Right lobe of liver (tissue), 6 donors: ENCODE measurements around the gene PSMA5. TPM values are rescaled to one million over a fixed set of nuclear protein-coding genes. Genes with fewer than 3 reads are reported as not detected.
A peak's percentile ranks its signal among the peaks of the same experiment; 100 is the strongest.

Source experiments
- ATAC-seq, 4 donors: fragments of 200-7000 bp; cut with Tn5 transposase; one replicate each; pipeline ENCODE4 v1.9.1; 2020; ENCODE audit warnings: mild to moderate bottlenecking in 4 of 4, moderate library complexity in 4 of 4
- DNase-seq, 3 donors: peaks; one replicate each; pipeline ENCODE4 v3.0.0-alpha.2; 2020
- H3K27ac ChIP-seq, 3 donors: fragments of 200-600 bp; one replicate each; pipeline ENCODE4 v1.8.0; 2022
- H3K27me3 ChIP-seq, 2 donors: fragments of 200-600 bp; one replicate each; pipeline ENCODE4 v1.8.0; 2022
- H3K36me3 ChIP-seq, 4 donors: fragments of 200-600 bp; sonication (generic) in 1 of 4; one replicate each; pipeline versions ENCODE4 v1.5.1 to v1.8.0; 2017 to 2022; ENCODE audit warnings: control low read depth in 1 of 4
- H3K4me1 ChIP-seq, 4 donors: fragments of 200-600 bp; sonication (generic) in 1 of 4; one replicate each; pipeline versions ENCODE4 v1.5.1 to v1.8.0; 2017 to 2022; ENCODE audit warnings: control low read depth in 1 of 4
- H3K4me3 ChIP-seq, 3 donors: fragments of 200-600 bp; one replicate each; pipeline ENCODE4 v1.8.0; 2022
- H3K9me3 ChIP-seq, 4 donors: fragments of 200-600 bp; sonication (generic) in 1 of 4; one replicate each; pipeline versions ENCODE4 v1.5.1 to v1.8.0; 2017 to 2022; ENCODE audit warnings: control low read depth in 1 of 4
- POLR2A ChIP-seq: fragments of 450-650 bp; IDR thresholded peaks from one replicate; pipeline ENCODE4 v1.6.1; 2017; ENCODE audit warnings: antibody characterized with exemption, mild to moderate bottlenecking
- WGBS: methylation state at CpG from one replicate; pipeline ENCODE4 v1.1.6; 2018; ENCODE audit warnings: low coverage, low lambda C conversion rate; ENCODE audit not compliant: insufficient coverage; ENCODE audit errors: missing lambda C conversion rate; 5-methylcytosine and 5-hydroxymethylcytosine counted together
- intact Hi-C, 2 donors: fragments of 100-400 bp; cut with DNase I; formaldehyde crosslinking; loops; one replicate each; pipeline versions ENCODE4 v1.11.2 to v1.14.1; 2022
- total RNA-seq, 6 experiments: library from RNA; depleted of rRNA in 2 of 6; stranded (reverse); fragments of >200 nt in 2 of 6; fragmentation: NEBNext Ultra II Directional in 3 of 6; extraction: Animal tissue kit (Norgen Biotek cat#: 25700) in 3 of 6; gene quantifications; one replicate each; pipeline versions ENCODE4 v1.1.0 to v1.2.4, GENCODE V29; 2016 to 2023
- TF ChIP-seq, protein P1 (sequence below), 4 donors: fragments of 200-600 bp in 3 of 4; fragments of 450-650 bp in 1 of 4; IDR thresholded peaks; one replicate each; pipeline versions ENCODE4 v1.5.1 to v1.8.0; 2016 to 2022; ENCODE audit warnings: antibody characterized with exemption in 4 of 4, mild to moderate bottlenecking in 2 of 4
- donor health status: DM: no; HTN: yes; CAD: no.
- donor health status: DM: no; HTN: no; CAD: no.
- donor health status: DM: no; HTN: no; CAD: no.
- donor health status: DM: no; HTN: yes; CAD: no.
- donor health status: DM: no; HTN: yes; CAD: no.

Gene PSMA5
- total RNA-seq, 6 experiments from 2014 or later = 38.8 to 83.5 (median 61.1) TPM

GRCh38 chr1:109398343-109399225 lies 27.7 kb downstream of the PSMA5 start:
- Histone ChIP-seq H3K4me1 (peaks cover 0 to 26% (median 3%) of the 10 kb centered on the region in 4 donors), H3K27ac (peak overlapping the region in 1 of 3 donors; percentile 59), H3K4me3 (peak overlapping the region; percentile 39 to 62 (median 39)), H3K9me3 (no peaks in the 10 kb centered on the region), H3K27me3 (no peaks in the 10 kb centered on the region), H3K36me3 (peaks cover 0 to 26% (median 7%) of the 10 kb centered on the region in 4 donors)
- intact Hi-C loops = loop anchor here in 1 of 2 donors (5.0 kb wide), 1 partner anchor 136 kb away; no protein-coding TSS in a partner anchor
- 49% methylated on average over 18 of the region's 18 CpGs for WGBS
- ATAC-seq (peak in 1 of 4 donors; percentile 6), DNase-seq (no peak)
- TF ChIP-seq, protein P1, sequence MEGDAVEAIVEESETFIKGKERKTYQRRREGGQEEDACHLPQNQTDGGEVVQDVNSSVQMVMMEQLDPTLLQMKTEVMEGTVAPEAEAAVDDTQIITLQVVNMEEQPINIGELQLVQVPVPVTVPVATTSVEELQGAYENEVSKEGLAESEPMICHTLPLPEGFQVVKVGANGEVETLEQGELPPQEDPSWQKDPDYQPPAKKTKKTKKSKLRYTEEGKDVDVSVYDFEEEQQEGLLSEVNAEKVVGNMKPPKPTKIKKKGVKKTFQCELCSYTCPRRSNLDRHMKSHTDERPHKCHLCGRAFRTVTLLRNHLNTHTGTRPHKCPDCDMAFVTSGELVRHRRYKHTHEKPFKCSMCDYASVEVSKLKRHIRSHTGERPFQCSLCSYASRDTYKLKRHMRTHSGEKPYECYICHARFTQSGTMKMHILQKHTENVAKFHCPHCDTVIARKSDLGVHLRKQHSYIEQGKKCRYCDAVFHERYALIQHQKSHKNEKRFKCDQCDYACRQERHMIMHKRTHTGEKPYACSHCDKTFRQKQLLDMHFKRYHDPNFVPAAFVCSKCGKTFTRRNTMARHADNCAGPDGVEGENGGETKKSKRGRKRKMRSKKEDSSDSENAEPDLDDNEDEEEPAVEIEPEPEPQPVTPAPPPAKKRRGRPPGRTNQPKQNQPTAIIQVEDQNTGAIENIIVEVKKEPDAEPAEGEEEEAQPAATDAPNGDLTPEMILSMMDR (IDR thresholded peaks at IDR 0.05) = no peak
- TF ChIP-seq POLR2A = no peak

DNA sequence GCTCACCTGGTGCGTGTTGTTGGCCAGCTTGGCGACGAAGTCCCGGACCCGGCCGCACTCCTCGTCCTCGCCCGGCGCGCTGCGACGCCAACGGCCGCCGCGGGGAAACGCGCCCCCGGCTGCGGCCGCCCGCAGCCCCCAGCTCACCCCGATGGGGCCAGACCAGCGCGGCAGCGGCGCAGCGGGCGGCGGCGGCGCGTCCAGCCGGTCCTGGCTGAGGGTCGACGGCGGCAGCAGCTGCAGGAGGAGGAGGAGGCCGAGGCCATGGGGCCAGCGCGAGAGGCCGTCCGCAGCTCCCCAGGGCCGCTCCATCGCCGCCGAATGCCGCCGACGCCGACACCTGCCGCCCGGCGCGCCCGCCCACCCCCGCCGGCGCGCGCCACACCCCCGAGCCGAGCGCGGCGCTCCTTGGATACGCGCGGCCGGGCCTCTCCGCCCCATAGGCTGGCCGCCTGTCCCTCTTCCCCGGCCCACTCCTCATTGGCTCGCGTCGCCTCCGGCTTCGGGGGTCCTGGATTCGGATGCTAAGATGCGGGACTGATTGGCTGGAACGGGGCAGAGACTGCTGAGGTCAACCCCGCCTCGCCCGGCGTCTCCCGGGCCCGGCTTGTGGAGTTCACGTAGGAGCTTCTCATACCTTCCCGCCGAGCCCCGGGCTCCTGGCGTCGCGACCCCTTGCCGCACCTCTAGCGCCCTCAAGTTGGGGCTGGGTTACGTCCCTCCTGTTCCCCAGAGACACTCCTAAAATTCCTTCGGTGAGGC lies 28.5 kb downstream of the PSMA5 start, which contains the start of gene SORT1:
Gene SORT1, minus strand, starts transcription at position 338 of the 762 bp plus-strand sequence. Its CDS starts 26 bp downstream, at position 312.
- peak; percentile 74 to 82 (median 79) for DNase-seq
- Histone ChIP-seq H3K4me1 (peaks cover 0 to 34% (median 6%) of the 10 kb centered on the region in 4 donors), H3K9me3 (no peaks in the 10 kb centered on the region), H3K4me3 (peak within 1 kb of the TSS; percentile 39 to 62 (median 39)), H3K36me3 (peaks cover 0 to 18% (median 6%) of the 10 kb centered on the region in 4 donors), H3K27ac (peak within 1 kb of the TSS in 1 of 3 donors; percentile 59), H3K27me3 (no peaks in the 10 kb centered on the region)
- ATAC-seq = peak; percentile 86 to 94 (median 88)
- TF ChIP-seq POLR2A = peak; percentile 78
- TF ChIP-seq, protein P1 (IDR thresholded peaks at IDR 0.05) = no peak
- intact Hi-C loops = loop anchor here in 1 of 2 donors (5.0 kb wide), 1 partner anchor 135 kb away; no protein-coding TSS in a partner anchor
- WGBS = 0% methylated on average over 2 of the region's 98 CpGs

- peaks cover 0 to 41% (median 6%) of the 10 kb centered on the region in 4 donors for H3K4me1 ChIP-seq
- H3K27me3 ChIP-seq = no peaks in the 10 kb centered on the region
- H3K36me3 ChIP-seq = peaks cover 0 to 11% (median 3%) of the 10 kb centered on the region in 4 donors
- H3K4me3 ChIP-seq = peak overlapping the region; percentile 39 to 62 (median 39)
- intact Hi-C loops = loop anchor here in 1 of 2 donors (5.0 kb wide), 1 partner anchor 135 kb away; no protein-coding TSS in a partner anchor
- H3K9me3 ChIP-seq = no peaks in the 10 kb centered on the region
- WGBS = 19% methylated on average over 16 of the region's 46 CpGs
- ATAC-seq = peak in 1 of 4 donors; percentile 1
- DNase-seq = no peak
- H3K27ac ChIP-seq = peak overlapping the region in 1 of 3 donors; percentile 59
- TF ChIP-seq POLR2A = no peak
- TF ChIP-seq, protein P1 (IDR thresholded peaks at IDR 0.05) = no peak
Observed at GRCh38 chr1:109396871-109397580, 29.2 kb downstream of the PSMA5 start.

DNA sequence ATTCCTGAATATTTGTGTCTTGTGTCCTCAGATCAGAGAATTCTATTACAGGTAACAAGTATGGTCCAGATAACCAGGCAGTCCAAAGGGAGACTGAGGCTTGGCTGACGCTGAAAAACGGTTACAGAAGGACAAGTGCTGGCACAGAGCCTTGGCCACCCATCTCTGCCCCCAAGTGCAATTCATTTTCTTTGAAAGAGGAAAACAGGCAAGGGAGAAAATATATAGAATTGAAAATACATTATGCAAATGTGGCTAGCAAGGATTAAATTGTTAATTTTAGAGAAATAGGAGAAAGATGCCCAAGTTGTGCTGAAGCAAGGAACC lies 29.8 kb downstream of the PSMA5 start:
- H3K4me1 ChIP-seq = peaks cover 0 to 47% (median 6%) of the 10 kb centered on the region in 4 donors
- H3K4me3 ChIP-seq = peak overlapping the region in 1 of 3 donors; percentile 62
- no peaks in the 10 kb centered on the region for H3K27me3 ChIP-seq
- no peaks in the 10 kb centered on the region for H3K9me3 ChIP-seq
- WGBS = 37% methylated on average over 2 of the region's 2 CpGs
- peak overlapping the region in 1 of 3 donors; percentile 59 for H3K27ac ChIP-seq
- ATAC-seq (no peak), DNase-seq (no peak)
- H3K36me3 ChIP-seq = peaks cover 0 to 5% (median under 1%) of the 10 kb centered on the region in 4 donors
- TF ChIP-seq, protein P1 (IDR thresholded peaks at IDR 0.05) = no peak
- TF ChIP-seq POLR2A = no peak
- intact Hi-C loops = loop anchor here in 1 of 2 donors (5.0 kb wide), 1 partner anchor 134 kb away; no protein-coding TSS in a partner anchor
